Middle frontal gyrus (tissue), 1 donor: Measurements from ENCODE around the gene SLC35D1.
"Not testable (repeated sequence)": the region's sequence is repeated elsewhere in the genome, so short reads cannot be mapped to it uniquely, and the experiment has no call there.

Source experiments
- DNase-seq: peaks from one replicate; pipeline ENCODE4 v3.0.0-alpha.2; 2015; ENCODE audit warnings: low spot score; ENCODE audit errors: extremely low spot score

Gene SLC35D1

DNA sequence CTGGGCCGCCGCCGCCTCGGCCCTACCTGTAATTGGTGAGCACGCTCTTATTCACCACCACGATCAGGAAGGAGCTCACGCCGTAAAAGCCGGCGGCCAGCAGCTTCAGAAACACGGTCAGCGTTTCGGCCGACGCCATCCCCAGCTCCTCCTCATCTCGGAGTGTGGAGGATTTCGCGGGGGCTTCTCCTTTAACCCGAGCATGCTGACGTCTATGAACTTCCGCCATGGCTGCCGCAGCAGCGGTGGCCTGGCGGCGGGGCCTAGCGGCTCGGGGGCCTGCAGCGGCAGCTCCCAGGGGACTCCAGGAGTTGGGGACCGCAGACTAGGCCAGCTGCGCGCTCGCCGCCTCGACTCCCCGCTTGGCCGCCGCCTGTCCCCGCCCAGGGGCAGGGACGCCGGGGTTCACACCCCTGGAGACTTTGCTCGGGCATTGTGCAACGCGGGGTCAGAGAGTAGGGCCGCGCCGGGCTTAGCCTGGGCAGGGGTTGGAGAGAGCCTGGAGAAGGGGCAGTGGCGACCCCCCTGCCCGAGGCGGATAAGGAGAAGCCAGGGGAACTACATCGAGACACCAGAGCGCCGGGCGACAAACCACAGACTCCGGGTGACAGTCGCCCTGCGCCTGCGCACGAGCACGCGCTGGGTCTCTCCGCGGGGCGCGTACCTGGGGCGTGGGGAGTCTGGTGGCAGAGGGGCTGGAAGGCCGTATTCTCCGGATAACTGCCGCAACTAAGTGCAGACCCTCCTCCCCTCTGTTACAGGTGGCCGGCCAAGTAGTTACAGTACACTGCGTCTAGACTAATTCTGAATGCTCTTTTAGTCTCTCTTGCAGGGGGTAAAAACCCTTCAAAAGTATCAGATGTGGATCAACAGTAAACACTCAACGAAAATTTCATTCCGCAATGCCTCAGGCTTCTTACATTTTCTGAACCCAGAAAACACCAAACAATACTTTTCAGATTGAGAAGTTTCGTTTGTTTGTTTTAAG lies at the start of gene SLC35D1:
Gene SLC35D1, minus strand, starts transcription at position 364 of the 988 bp plus-strand sequence. Its CDS starts 135 bp downstream, at position 229.
- peak; percentile 73 for DNase-seq

DNA sequence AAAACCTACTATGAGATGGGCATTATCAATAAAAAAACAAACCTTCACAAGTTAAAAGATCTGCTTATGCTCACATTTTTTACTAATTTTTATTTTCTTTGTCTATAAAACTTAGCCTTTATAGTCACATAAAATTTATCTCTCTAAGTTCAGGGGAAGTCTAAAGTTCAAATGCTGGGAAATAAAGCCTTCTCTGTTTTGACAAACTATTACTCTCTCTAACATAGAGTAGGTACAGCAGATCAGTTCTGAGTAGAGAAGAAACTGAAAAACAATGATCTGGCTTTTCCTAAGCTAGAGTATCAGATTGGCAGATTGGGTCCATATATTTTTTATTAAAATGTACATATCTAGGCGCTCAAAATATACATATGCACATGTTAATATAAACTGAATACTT lies 49.6 kb upstream of the SLC35D1 start:
- DNase-seq = no peak

DNA sequence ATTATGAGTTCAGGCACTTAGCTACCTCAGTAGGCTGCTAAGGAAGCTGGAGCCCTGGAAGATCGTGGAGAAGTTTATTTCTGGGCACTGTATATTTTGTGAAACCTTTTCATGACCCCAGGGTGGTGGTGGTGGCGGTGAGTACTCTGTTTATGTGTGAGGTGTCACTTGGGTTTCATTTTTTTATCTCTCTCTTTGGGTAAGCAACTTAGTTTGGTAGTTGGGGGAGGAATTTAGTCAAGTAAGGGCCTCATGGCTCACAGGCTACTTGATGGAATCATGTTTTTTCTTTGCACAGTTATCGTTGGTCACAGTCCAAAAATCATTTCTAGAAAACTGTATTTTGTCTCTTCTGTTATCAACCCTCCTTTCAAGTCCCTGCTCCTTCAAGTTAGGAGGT lies 46.9 kb upstream of the SLC35D1 start:
- no peak for DNase-seq

DNA sequence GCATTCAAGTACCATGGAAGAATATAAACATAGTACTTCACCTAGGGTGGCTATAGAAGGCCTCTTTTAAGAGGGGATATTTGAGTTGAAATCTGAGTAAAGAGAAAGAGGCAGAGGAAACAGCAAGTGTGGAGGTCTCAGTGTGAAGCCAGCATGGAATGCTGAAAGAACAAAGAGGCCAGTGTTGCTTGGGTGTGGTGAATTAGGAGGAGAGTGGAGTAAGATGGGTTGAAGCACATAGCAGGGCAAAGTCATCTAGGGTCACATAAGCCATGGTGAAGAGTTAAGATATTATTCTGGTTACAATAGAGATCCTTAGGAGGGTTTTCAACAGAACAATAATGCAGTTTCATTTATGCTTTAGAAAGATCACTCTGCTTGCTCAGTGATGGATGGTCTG lies 43.4 kb upstream of the SLC35D1 start:
- DNase-seq = no peak

DNA sequence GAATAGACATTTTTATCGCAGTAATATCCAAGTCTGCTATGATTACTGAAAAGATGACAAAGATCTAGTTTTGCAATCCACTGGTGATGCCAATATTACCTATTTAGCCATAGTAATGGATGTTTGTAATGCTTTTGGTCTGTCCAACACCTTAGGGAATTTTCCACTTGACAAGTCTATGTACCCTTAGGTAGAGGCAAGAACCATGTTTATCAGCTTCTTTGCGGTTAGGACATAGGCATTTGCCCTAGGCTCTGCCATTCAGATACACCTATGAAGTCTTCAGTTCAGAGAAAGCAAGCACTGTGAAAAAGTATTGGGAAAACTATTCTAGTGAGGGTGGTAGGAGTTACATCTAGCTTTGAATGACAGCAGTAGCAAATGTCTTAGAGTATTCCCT lies 40.2 kb upstream of the SLC35D1 start:
- DNase-seq = no peak

DNA sequence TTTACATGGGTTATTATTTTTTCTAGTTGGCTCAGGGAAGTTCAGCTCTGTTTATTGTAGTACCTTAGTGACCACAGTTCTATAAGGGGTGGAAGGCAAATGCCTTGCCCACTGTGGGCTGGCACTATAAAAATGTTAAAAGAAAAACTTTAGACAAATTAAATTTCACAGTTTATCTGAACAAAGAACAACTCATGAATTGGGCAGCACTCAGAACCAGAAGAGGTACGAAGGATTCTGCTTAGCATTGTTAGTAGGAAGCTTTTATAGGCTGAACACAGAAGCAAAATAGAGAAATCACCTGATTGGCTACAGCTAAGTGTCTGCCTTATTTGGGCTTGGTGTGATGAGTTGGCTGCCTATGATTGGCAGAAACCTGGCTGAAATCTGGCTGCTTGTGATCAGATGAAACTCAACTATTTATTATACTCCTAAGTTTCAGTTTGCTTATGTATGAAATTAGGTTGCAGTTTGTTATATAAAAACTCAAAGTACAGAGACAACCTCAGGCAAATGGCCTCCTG lies 35.8 kb upstream of the SLC35D1 start:
- DNase-seq = no peak

DNA sequence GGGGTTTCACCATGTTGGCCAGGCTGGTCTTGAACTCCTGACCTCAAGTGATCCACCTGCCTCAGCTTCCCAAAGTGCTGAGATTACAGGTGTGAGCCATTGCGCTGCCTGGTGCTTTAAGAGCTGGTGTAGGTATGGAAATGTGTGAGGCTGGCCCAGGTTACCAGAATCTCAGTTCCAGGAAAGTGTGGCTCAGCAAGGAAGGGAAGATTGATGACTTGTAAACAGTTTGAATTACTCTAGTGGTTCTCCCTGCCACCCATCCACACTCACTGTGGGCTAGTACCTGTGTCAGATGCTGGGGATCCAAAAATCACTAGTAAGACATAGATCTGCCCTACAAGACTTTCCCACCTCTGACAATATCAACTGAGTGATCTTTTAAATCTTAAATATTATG lies 34.5 kb upstream of the SLC35D1 start:
- no peak for DNase-seq

DNA sequence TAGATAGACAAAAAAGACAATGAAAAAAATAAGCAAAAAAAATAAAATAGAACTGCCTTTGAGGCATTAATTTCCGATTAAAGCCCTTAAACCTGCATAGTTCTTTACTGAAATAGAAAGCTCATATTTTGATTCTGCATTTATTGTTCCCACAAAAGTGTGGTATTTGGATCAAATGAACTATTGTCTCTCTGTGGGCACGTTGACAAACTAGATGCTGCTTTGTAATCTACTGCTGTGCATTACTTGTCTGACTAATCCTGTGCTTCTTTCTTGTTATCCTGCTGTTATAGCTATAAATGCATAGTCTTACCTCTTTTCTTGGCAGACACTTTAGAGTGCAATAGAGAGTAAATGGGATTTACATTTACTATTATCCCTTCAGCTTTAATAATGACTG lies 31.4 kb upstream of the SLC35D1 start:
- DNase-seq = no peak

DNA sequence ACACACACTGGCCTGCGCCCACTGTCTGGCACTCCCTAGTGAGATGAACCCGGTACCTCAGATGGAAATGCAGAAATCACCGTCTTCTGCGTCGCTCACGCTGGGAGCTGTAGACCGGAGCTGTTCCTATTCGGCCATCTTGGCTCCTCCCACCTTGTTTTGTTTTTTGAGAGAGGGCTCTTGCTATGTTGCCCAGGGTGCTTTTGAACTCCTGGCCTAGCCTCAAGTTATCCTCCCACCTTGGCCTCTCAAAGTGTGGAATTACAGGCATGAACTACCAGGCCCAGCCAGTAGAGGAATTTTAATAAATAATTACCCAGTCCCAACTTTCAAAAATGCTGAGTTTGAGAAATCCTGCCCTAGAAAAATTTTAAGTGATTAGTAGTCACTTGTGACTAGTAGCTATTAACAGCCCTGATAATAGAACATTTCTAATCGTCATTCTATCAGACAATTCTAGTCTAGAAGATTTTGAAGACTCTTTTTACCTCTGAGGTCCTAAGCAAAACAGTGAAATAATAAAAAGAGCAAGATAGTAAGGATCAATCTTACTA lies 30.9 kb upstream of the SLC35D1 start:
- no peak for DNase-seq

DNA sequence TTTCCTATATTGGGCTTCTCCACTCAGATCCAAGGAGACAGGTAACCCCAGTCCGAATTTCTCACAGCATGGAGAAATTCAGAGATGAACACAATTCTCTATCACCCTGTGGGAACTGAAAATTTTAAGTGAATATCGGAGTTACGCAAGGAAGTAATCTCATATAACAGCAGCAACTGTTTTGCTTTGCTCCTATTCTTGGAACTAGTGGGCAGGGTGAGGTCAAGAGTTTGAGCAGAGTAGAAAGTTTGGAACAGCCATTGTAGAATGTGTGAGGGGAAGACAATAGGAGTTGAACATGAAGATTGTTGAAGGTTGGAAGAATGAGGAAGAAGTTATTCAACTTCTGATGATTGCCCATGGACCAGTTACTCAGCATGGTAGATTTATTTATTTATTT lies 24.3 kb upstream of the SLC35D1 start:
- DNase-seq = no peak

DNA sequence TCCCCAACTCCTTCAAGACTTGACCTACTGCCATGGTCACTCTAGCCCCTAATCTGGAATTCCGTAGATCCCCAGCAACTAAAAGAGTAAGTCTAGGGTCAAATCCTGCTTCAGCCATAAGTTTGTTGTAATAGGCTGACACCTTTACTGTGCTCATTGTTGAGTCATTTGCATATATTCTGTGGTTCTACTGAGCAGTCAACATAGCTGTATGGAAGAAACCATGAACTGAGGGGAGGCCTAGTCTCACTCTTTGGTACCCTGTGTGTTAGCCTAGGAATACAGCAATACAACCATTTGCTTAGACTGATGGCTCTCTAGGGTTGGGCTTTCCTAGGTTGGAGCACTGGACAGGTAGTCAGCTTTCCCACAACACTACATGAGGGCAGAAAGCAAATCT lies 23.6 kb upstream of the SLC35D1 start:
- DNase-seq = no peak

DNA sequence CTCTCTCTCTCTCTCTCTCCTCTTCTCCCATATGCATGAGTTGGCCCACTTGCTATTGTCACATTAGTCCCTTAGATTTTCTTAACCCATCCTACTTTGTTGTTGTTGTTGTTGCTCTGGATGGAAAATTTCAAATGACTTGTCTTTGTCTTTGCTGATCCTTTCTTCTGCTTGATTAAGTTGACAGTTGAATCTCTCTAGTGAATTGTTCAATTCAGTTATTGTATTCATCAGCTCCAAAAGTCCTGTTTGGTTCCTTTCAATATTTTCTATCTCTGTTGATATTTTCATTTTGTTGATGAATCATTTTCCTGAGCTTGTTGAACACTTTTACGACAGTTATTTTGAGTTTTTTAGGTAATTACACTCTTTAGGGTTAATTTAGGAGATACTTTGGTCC lies 18.8 kb upstream of the SLC35D1 start:
- no peak for DNase-seq

DNA sequence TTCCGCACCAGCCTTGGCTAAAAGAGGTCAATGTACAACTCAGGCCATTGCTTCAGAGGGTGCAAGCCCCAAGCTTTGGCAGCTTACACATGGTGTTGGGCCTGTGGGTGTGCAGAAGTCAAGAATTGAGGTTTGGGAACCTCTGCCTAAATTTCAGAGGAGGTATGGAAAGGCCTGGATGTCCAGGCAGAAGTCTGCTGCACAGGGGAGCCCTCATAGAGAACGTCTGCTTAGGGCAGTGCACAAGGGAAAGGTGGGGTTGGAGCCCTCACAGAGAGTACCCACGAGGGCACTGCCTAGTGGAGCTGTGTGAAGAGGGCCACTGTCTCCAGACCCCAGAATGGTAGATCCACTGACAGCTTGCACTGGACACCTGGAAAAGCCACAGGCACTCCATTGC lies 13.7 kb upstream of the SLC35D1 start:
- not testable (repeated sequence) for DNase-seq

DNA sequence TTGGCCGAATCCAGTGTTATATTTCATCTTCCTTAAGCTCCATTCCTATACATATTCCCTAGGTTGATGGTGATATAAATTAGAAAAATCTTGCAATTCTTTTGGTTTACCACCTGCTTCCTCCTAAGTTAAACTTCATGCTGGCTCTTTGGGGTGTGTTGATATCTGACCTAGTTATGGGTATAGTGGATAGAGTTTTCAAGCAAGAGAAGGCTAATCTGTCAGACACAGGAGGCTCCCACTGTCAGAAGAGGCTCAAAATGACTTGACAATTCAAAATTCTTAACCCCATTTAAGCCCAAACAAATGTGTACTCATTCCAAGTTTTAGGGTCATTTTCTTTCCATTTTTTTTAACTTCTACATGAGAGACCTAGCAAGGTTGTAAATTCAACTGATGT lies 8.5 kb upstream of the SLC35D1 start:
- no peak for DNase-seq

DNA sequence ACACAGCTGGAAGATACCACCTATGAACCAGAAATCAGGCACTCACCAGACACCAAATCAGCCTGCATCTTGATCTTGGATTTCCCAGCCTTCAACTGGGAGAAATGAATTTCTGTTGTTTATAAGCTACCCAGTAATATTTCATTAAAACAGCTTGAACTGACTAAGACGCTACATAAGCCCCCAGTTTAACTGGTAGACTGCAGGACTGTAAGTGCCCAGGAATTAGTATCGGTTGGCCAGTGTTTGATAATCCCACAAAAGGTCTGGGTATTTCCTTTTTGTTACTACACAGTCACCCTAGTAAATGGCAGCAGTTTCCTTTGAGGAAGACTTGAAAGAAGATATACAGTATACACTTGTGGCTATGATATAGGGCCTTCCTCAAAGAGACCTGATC lies 7.3 kb upstream of the SLC35D1 start:
- DNase-seq = no peak

DNA sequence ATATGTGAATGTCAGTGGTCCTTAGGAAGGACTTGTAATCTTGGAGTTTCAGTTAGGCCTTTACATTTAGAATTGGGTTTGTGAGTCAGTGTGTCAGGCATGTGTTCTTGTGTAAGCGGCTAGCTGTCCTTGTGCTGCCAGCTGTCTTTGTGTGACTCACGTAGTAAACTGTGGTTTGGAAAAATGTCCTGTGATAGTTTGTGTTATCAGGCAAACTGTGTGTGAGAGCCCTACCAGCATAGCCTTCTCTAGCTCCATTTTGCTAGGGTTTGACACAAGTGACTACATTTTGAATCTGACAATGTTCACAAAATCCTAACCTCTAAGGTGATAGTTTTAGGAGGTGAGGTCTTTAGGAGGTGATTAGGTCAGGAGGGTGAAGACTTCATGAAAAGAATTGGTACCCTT lies 6.9 kb upstream of the SLC35D1 start:
- no peak for DNase-seq

DNA sequence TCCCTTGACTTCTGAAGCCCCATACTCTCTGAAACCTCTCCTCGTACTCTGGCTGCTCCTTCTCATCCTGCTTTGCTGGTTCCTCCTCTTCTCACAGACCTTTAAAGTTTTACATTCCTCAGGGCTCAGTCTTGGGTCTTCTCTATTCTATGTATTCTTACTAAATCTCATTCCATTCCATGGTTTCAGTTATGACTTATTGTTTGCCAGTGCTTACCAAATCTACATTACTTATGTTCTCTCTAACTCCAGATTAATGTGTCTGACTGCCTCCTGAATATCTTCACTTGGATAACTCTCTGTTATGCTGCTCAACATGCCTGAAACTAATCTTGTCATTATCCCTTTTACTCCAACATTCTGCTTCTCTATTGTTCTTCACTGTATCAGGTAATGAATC lies 5.4 kb upstream of the SLC35D1 start:
- DNase-seq = no peak

DNA sequence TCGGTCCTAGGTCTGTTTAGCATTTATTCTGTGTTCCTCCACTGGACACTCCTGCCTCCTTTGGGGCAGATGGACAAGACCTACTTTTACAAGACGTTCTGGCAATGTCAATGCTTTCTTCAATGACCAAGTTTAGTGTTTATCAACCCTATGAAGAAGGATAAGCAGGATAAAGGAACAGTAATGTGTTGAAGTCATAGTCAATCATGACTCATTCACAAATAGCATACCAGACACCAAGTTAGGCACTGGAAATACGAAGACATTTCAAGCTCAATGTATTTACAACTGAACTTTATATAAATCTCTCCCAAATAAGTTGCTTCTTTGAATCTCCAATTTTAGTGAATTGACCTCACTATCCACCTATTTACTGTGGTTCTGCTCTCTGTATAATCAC lies 4.8 kb upstream of the SLC35D1 start:
- DNase-seq = no peak

DNA sequence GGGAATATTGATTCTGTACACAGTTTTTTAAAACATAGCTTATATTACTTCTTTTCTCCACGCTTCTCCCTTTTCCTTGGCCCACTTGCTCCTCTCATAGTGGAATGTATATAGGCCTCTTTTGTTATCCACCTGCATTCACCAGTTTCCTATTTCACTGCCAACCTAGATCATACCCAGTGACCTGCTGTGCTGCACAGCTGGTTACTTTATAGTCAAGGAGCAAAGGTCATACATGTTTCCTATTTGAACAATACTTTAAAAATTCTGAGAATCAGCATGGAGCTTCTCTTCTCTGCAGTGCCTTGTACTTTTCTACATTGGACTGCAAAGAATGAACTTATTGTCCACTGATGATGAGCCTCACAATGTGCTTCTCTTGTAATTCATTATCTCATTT lies 4.3 kb upstream of the SLC35D1 start:
- no peak for DNase-seq

DNA sequence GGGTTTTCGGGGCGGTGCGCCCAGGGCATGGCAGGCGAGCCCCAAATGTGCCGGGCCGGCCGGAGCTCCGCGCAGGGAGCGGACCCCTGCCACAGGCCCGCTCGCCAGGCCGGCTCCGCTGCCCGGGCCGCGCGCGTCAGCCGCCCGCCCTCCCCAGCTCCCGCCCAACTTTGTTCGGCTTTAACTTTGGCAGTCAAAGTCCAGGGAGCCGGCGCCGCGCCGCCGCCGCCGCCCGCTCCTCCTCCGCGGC lies 488 bp downstream of the SLC35D1 start:
- DNase-seq = peak; percentile 18

DNA sequence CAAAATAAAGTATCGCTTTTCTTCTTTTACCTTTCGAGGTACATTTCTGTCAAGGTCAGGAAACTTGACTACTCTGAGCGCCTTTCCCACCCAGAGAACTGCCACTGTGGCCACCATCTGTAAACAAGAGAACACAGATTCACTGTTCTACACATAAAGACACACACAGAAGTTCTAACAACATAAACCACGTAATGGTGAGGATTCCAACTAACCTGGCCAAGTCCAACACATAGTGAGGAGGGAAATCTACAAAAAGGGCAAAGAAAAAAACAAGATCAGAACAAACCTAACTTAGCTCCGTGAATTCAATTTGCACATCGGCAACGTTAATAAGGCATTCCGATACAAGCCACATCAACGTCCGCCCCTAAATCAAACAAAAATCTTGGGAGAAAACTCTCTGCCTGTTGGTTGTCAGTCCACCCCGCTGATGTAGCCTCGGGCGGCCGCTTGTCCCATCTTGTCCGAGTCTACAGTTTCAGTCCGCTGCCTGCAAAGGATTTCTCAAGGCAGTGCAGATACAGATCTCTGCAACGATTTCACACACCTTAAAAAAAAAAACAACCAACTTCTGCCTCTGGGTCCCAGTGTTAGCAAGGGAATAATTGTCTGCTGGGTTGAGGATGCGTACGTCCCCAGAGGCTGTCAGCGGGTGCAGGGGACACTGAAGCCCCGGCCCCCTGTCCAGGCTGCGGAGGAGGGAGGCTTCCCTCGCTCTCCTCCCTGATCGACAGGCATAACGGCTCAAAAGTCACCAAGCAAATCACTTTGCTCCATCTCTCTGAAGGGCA lies 1.0 kb downstream of the SLC35D1 start:
- no peak for DNase-seq

DNA sequence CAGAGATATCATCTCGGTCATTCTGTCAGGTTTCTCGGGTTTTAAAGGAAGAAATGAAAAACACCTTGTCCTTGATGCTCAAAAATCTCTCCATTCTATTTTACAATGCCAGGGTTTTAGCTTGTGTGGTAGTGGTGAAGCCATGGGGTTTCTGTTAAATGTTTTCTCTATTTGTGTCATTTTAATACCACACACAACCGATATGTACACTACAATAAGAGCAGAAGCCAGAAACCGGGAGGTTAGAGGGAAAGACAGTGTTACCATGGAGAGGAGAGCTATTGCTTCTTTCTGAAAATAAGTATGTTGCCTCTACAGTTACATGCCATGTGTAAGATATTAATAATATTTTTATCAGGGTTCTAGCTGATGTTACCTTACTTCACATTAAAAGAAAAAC lies 2.8 kb downstream of the SLC35D1 start:
- DNase-seq = no peak
